ENCODE results near the gene TAF1A.
A peak's percentile ranks its signal among the peaks of the same experiment; 100 is the strongest.

DNA sequence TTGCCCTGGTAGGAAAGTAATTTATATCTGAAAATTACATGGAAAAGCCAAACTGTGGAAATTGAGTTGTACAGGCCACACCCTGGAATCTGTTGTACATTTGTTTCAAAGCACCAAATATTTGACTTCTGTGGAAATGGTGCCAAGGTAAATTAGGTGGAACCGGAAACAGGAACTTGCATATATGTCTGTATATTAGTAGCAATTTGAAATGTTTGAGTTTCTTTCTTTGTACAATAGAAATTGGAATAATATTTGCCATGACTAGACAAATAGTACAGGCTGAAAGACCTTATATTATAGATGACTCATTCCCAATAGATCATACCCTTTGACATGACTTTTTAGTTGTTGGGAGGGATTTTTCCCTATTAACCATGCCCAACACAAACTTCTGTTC is 10.5 kb upstream of the TAF1A start:
- TF ChIP-seq, protein P1, sequence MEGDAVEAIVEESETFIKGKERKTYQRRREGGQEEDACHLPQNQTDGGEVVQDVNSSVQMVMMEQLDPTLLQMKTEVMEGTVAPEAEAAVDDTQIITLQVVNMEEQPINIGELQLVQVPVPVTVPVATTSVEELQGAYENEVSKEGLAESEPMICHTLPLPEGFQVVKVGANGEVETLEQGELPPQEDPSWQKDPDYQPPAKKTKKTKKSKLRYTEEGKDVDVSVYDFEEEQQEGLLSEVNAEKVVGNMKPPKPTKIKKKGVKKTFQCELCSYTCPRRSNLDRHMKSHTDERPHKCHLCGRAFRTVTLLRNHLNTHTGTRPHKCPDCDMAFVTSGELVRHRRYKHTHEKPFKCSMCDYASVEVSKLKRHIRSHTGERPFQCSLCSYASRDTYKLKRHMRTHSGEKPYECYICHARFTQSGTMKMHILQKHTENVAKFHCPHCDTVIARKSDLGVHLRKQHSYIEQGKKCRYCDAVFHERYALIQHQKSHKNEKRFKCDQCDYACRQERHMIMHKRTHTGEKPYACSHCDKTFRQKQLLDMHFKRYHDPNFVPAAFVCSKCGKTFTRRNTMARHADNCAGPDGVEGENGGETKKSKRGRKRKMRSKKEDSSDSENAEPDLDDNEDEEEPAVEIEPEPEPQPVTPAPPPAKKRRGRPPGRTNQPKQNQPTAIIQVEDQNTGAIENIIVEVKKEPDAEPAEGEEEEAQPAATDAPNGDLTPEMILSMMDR (IDR thresholded peaks at IDR 0.05; ENCODE audit: low read depth, low read length, missing input control), result no peak
- no peak for TF ChIP-seq SP1 (IDR thresholded peaks at IDR 0.05)
- TF ChIP-seq REST (IDR thresholded peaks at IDR 0.05), result no peak
- no peak for TF ChIP-seq RAD21 (IDR thresholded peaks at IDR 0.05)
- TF ChIP-seq TAF1 (conservative IDR thresholded peaks at IDR 0.05), result no peak
- TF ChIP-seq MAX (IDR thresholded peaks at IDR 0.05), result no peak
- TF ChIP-seq RXRA (IDR thresholded peaks at IDR 0.05), result no peak
- no peak for TF ChIP-seq FOXA1 (IDR thresholded peaks at IDR 0.05)
- TF ChIP-seq YY1 (IDR thresholded peaks at IDR 0.05), result no peak
- no peak for TF ChIP-seq JUND (IDR thresholded peaks at IDR 0.05)
- peak in 1 of 2 donors; percentile 42 for TF ChIP-seq GABPA (IDR thresholded peaks at IDR 0.05 in 1 of 2, conservative IDR thresholded peaks at IDR 0.05 in 1 of 2)
